Activated CD4-positive, alpha-beta memory T cell treated with anti-CD3 and anti-CD28 coated beads for 36 hours (primary cell): ENCODE data around the gene CCDC141. TPM values are rescaled to one million over a fixed set of nuclear protein-coding genes. Genes with fewer than 3 reads are reported as not detected.

Source experiments
- CTCF ChIA-PET: fragments of 350-600 bp; sonication (Branson Sonifier 250); formaldehyde crosslinking; loops from one replicate; lab custom pipeline; 2021; ENCODE audit warnings: antibody characterized with exemption, inconsistent platforms; lab: Charles Lee
- POLR2A ChIA-PET: fragments of 350-600 bp; sonication (Branson Sonifier 250); formaldehyde crosslinking; loops from one replicate; lab custom pipeline; 2021; ENCODE audit warnings: antibody characterized with exemption; lab: Charles Lee
- DNase-seq: peaks from one replicate; pipeline ENCODE4 v3.0.0-alpha.2; 2020
- H3K27ac Mint-ChIP-seq: one replicate; pipeline ENCODE4 v1.8.0; 2021; ENCODE audit warnings: mixed read lengths
- H3K27me3 Mint-ChIP-seq: one replicate; pipeline ENCODE4 v1.8.0; 2021; ENCODE audit warnings: mixed read lengths
- H3K36me3 Mint-ChIP-seq: one replicate; pipeline ENCODE4 v1.8.0; 2021; ENCODE audit warnings: mixed read lengths
- H3K4me1 Mint-ChIP-seq: one replicate; pipeline ENCODE4 v1.8.0; 2021; ENCODE audit warnings: low read depth, mixed read lengths
- H3K4me3 Mint-ChIP-seq: one replicate; pipeline ENCODE4 v1.8.0; 2021; ENCODE audit warnings: mild to moderate bottlenecking, mixed read lengths
- H3K9me3 Mint-ChIP-seq: one replicate; pipeline ENCODE4 v1.8.0; 2021; ENCODE audit warnings: mixed read lengths
- intact Hi-C: fragments of 100-400 bp; cut with micrococcal nuclease; formaldehyde crosslinking; loops from one replicate; pipeline ENCODE4 v1.15.1; 2023
- total RNA-seq, 2 experiments: library from RNA; stranded (reverse); gene quantifications; one replicate each; pipeline ENCODE4 v1.2.3, GENCODE V29; 2021

Gene CCDC141
- total RNA-seq, 2 experiments from 2014 or later = 0.93 to 1.3 TPM

- ChIA-PET POLR2A (no interaction called here), CTCF (no interaction called here)
- Mint-ChIP-seq H3K4me1 (no peaks in the 10 kb centered on the region), H3K27me3 (peaks cover 3% of the 10 kb centered on the region), H3K9me3 (no peaks in the 10 kb centered on the region), H3K27ac (no peak overlapping the region), H3K4me3 (no peak overlapping the region), H3K36me3 (no peaks in the 10 kb centered on the region)
- intact Hi-C loops = no loop called here
- DNase-seq = no peak
Observed at GRCh38 chr2:178920916-178921513, 128.9 kb downstream of the CCDC141 start.

GRCh38 chr2:178917555-178917954 lies 132.4 kb downstream of the CCDC141 start:
- peaks cover 4% of the 10 kb centered on the region for H3K4me1 Mint-ChIP-seq
- no peak overlapping the region for H3K4me3 Mint-ChIP-seq
- POLR2A ChIA-PET = no interaction called here
- CTCF ChIA-PET = interaction anchor here (1.1 kb wide), 1 partner anchor 27 kb away, joined by 4 read pairs; no protein-coding TSS in a partner anchor
- intact Hi-C loops = loop anchor here (10.0 kb wide), 1 partner anchor 803 kb away; the partner anchor contains the start of gene RBM45
- H3K36me3 Mint-ChIP-seq = no peaks in the 10 kb centered on the region
- H3K9me3 Mint-ChIP-seq = no peaks in the 10 kb centered on the region
- H3K27ac Mint-ChIP-seq = no peak overlapping the region
- DNase-seq = no peak
- H3K27me3 Mint-ChIP-seq = no peaks in the 10 kb centered on the region

GRCh38 chr2:178915423-178916173 lies 134.3 kb downstream of the CCDC141 start:
- H3K27ac Mint-ChIP-seq = no peak overlapping the region
- intact Hi-C loops = loop anchor here (10.0 kb wide), 1 partner anchor 801 kb away; the partner anchor contains the start of gene RBM45
- POLR2A ChIA-PET = no interaction called here
- H3K9me3 Mint-ChIP-seq = no peaks in the 10 kb centered on the region
- no peaks in the 10 kb centered on the region for H3K27me3 Mint-ChIP-seq
- no peak for DNase-seq
- H3K36me3 Mint-ChIP-seq = no peaks in the 10 kb centered on the region
- peaks cover 6% of the 10 kb centered on the region for H3K4me1 Mint-ChIP-seq
- CTCF ChIA-PET = interaction anchor here (0.6 to 2.4 kb wide), 11 partner anchors 8 to 804 kb away, joined by 3 to 8 read pairs (median 3); partner anchors contain the start of gene RBM45
- H3K4me3 Mint-ChIP-seq = no peak overlapping the region

- no peak overlapping the region for H3K4me3 Mint-ChIP-seq
- H3K9me3 Mint-ChIP-seq = no peaks in the 10 kb centered on the region
- no peaks in the 10 kb centered on the region for H3K27me3 Mint-ChIP-seq
- ChIA-PET POLR2A (interaction anchor here (0.5 kb wide), 1 partner anchor 237 kb away, joined by 5 read pairs; no protein-coding TSS in a partner anchor), CTCF (interaction anchor here (1.1 to 2.4 kb wide), 10 partner anchors 9 to 802 kb away, joined by 3 to 11 read pairs (median 6); partner anchors contain the start of gene RBM45)
- H3K4me1 Mint-ChIP-seq = peaks cover 6% of the 10 kb centered on the region
- H3K27ac Mint-ChIP-seq = no peak overlapping the region
- peak; percentile 79 for DNase-seq
- intact Hi-C loops = loop anchor here (1.0 to 10.0 kb wide), 7 partner anchors 23 to 800 kb away; partner anchors contain the start of gene RBM45
- no peaks in the 10 kb centered on the region for H3K36me3 Mint-ChIP-seq
Observed at GRCh38 chr2:178914259-178914849, 135.6 kb downstream of the CCDC141 start.

GRCh38 chr2:178913049-178913441 lies 136.9 kb downstream of the CCDC141 start:
- no peak for DNase-seq
- peaks cover 6% of the 10 kb centered on the region for H3K4me1 Mint-ChIP-seq
- no peak overlapping the region for H3K27ac Mint-ChIP-seq
- H3K27me3 Mint-ChIP-seq = no peaks in the 10 kb centered on the region
- H3K36me3 Mint-ChIP-seq = no peaks in the 10 kb centered on the region
- no peaks in the 10 kb centered on the region for H3K9me3 Mint-ChIP-seq
- intact Hi-C loops = loop anchor here (5.0 to 10.0 kb wide), 3 partner anchors 119 to 798 kb away; partner anchors contain the start of gene RBM45
- ChIA-PET CTCF (interaction anchor here (0.6 to 1.9 kb wide), 12 partner anchors 8 to 516 kb away, joined by 3 to 11 read pairs (median 4); no protein-coding TSS in a partner anchor), POLR2A (no interaction called here)
- H3K4me3 Mint-ChIP-seq = no peak overlapping the region

GRCh38 chr2:178912416-178913048 lies 137.4 kb downstream of the CCDC141 start:
- H3K27me3 Mint-ChIP-seq = no peaks in the 10 kb centered on the region
- H3K9me3 Mint-ChIP-seq = no peaks in the 10 kb centered on the region
- H3K36me3 Mint-ChIP-seq = no peaks in the 10 kb centered on the region
- DNase-seq = no peak
- H3K4me1 Mint-ChIP-seq = peaks cover 6% of the 10 kb centered on the region
- no peak overlapping the region for H3K4me3 Mint-ChIP-seq
- ChIA-PET CTCF (interaction anchor here (1.0 to 1.9 kb wide), 7 partner anchors 7 to 515 kb away, joined by 4 to 11 read pairs (median 6); no protein-coding TSS in a partner anchor), POLR2A (no interaction called here)
- intact Hi-C loops = loop anchor here (5.0 to 10.0 kb wide), 3 partner anchors 120 to 798 kb away; partner anchors contain the start of gene RBM45
- H3K27ac Mint-ChIP-seq = no peak overlapping the region

- CTCF ChIA-PET = interaction anchor here (1.0 to 2.8 kb wide), 2 partner anchors 20 to 149 kb away, joined by 5 to 19 read pairs; no protein-coding TSS in a partner anchor
- no peak overlapping the region for H3K4me3 Mint-ChIP-seq
- no peaks in the 10 kb centered on the region for H3K27me3 Mint-ChIP-seq
- no peak for DNase-seq
- peaks cover 6% of the 10 kb centered on the region for H3K4me1 Mint-ChIP-seq
- POLR2A ChIA-PET = interaction anchor here (0.6 kb wide), 1 partner anchor 397 kb away, joined by 5 read pairs; no protein-coding TSS in a partner anchor
- no peaks in the 10 kb centered on the region for H3K36me3 Mint-ChIP-seq
- no peak overlapping the region for H3K27ac Mint-ChIP-seq
- intact Hi-C loops = loop anchor here (5.0 to 10.0 kb wide), 3 partner anchors 121 to 796 kb away; partner anchors contain the start of gene RBM45
- no peaks in the 10 kb centered on the region for H3K9me3 Mint-ChIP-seq
Observed at GRCh38 chr2:178911039-178911438, 138.9 kb downstream of the CCDC141 start.

GRCh38 chr2:178910005-178910404 lies 139.9 kb downstream of the CCDC141 start:
- no peaks in the 10 kb centered on the region for H3K36me3 Mint-ChIP-seq
- H3K27ac Mint-ChIP-seq = no peak overlapping the region
- DNase-seq = no peak
- H3K27me3 Mint-ChIP-seq = no peaks in the 10 kb centered on the region
- ChIA-PET POLR2A (no interaction called here), CTCF (interaction anchor here (0.5 to 2.8 kb wide), 4 partner anchors 19 to 636 kb away, joined by 3 to 19 read pairs (median 6); no protein-coding TSS in a partner anchor)
- H3K4me1 Mint-ChIP-seq = peaks cover 6% of the 10 kb centered on the region
- intact Hi-C loops = loop anchor here (5.0 to 10.0 kb wide), 3 partner anchors 122 to 795 kb away; partner anchors contain the start of gene RBM45
- no peaks in the 10 kb centered on the region for H3K9me3 Mint-ChIP-seq
- no peak overlapping the region for H3K4me3 Mint-ChIP-seq

GRCh38 chr2:178909507-178909906 lies 140.4 kb downstream of the CCDC141 start:
- Mint-ChIP-seq H3K27me3 (no peaks in the 10 kb centered on the region), H3K4me3 (no peak overlapping the region), H3K27ac (no peak overlapping the region), H3K9me3 (no peaks in the 10 kb centered on the region), H3K36me3 (no peaks in the 10 kb centered on the region), H3K4me1 (peaks cover 6% of the 10 kb centered on the region)
- ChIA-PET POLR2A (no interaction called here), CTCF (interaction anchor here (0.5 to 2.8 kb wide), 3 partner anchors 19 to 635 kb away, joined by 3 to 19 read pairs (median 10); no protein-coding TSS in a partner anchor)
- intact Hi-C loops = no loop called here
- DNase-seq = no peak

- no peaks in the 10 kb centered on the region for H3K27me3 Mint-ChIP-seq
- DNase-seq = no peak
- ChIA-PET CTCF (interaction anchor here (2.5 kb wide), 1 partner anchor 146 kb away, joined by 10 read pairs; no protein-coding TSS in a partner anchor), POLR2A (no interaction called here)
- no peaks in the 10 kb centered on the region for H3K9me3 Mint-ChIP-seq
- peaks cover 6% of the 10 kb centered on the region for H3K4me1 Mint-ChIP-seq
- H3K4me3 Mint-ChIP-seq = no peak overlapping the region
- no peak overlapping the region for H3K27ac Mint-ChIP-seq
- intact Hi-C loops = no loop called here
- H3K36me3 Mint-ChIP-seq = no peaks in the 10 kb centered on the region
Observed at GRCh38 chr2:178908810-178909209, 141.1 kb downstream of the CCDC141 start.

- H3K9me3 Mint-ChIP-seq = no peaks in the 10 kb centered on the region
- H3K27ac Mint-ChIP-seq = no peak overlapping the region
- H3K36me3 Mint-ChIP-seq = no peaks in the 10 kb centered on the region
- no peaks in the 10 kb centered on the region for H3K4me1 Mint-ChIP-seq
- CTCF ChIA-PET = interaction anchor here (1.1 to 1.7 kb wide), 2 partner anchors 8 to 224 kb away, joined by 5 to 6 read pairs; no protein-coding TSS in a partner anchor
- DNase-seq = no peak
- POLR2A ChIA-PET = no interaction called here
- no peaks in the 10 kb centered on the region for H3K27me3 Mint-ChIP-seq
- intact Hi-C loops = no loop called here
- H3K4me3 Mint-ChIP-seq = no peak overlapping the region
Observed at GRCh38 chr2:178905261-178905660, 144.7 kb downstream of the CCDC141 start.
